ENCODE data around the gene GNG12.
A peak's percentile ranks its signal among the peaks of the same experiment; 100 is the strongest.

Gene GNG12

DNA sequence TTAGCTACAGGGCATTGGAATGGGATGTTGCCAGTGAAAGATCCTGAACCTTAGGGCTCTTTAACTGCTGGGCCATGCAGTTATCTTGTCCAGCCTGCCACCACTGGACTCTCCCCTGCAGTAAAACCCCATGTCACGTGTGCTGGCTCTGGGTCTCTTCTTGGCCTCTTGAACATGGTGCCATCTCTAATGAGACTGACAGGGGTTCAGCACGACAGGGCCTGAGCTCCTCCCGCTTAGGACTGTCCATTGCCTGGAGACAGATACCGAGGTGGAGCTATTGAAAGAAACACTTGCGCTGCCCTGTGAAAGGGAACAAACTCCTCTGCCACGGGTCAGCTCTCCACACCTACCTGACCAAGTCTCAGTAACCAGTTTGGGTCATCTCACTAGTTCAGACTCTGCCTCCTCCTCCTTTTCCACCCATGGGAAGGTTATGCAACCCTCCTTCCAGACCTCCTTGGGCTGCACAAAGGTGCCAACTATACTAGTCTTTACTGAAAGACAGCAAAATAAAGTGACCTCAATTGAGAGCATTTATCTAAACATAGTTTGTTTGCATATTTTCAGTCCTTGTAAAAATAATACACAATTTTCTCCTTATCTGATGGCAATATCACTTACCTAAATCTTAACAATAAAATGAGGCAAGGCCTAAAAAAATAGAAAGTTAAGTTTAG is 66.0 kb downstream of the GNG12 start:
- TF ChIP-seq, protein P1, sequence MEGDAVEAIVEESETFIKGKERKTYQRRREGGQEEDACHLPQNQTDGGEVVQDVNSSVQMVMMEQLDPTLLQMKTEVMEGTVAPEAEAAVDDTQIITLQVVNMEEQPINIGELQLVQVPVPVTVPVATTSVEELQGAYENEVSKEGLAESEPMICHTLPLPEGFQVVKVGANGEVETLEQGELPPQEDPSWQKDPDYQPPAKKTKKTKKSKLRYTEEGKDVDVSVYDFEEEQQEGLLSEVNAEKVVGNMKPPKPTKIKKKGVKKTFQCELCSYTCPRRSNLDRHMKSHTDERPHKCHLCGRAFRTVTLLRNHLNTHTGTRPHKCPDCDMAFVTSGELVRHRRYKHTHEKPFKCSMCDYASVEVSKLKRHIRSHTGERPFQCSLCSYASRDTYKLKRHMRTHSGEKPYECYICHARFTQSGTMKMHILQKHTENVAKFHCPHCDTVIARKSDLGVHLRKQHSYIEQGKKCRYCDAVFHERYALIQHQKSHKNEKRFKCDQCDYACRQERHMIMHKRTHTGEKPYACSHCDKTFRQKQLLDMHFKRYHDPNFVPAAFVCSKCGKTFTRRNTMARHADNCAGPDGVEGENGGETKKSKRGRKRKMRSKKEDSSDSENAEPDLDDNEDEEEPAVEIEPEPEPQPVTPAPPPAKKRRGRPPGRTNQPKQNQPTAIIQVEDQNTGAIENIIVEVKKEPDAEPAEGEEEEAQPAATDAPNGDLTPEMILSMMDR (IDR thresholded peaks at IDR 0.05), result no peak

DNA sequence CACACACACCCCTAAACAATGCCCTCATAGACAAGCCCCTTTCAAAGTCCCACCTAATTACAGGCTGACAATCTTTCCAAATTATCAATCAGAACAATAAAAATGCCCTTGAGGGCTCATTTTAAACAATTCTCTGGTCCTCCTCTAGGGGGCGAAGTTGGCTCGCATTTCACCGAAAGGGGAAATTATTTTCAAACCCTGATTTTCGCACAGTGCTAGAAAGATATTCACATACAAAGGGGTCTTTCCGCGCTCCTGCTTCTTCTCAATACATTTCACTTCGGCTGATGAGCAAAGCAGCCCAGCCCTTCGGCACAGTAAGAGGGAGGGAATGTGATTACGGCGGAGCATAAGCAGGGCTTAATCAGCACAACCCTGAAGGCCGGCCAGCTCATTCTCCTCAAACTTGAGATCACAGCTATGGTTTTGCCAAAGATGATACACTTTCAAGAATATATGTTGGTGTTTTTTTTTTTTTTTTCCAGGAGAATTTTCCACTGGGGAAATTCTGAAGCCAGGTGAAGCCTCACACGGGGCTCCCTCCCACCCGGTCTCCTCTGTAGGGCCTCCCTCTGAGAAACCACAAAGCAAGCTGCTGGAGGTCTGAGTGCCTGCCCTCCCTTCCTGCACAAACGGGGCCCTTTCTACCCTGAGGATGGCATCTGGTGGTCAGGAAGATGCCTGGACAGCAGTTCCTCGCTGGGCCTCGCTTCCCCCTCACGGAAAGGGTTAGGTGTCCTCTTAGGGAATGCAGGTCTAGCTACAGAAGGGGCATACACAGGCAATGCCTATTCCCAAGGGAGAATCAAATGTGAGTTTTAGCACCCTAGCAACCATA is 66.9 kb downstream of the GNG12 start:
- TF ChIP-seq, protein P1 (IDR thresholded peaks at IDR 0.05), result peak; percentile 76

DNA sequence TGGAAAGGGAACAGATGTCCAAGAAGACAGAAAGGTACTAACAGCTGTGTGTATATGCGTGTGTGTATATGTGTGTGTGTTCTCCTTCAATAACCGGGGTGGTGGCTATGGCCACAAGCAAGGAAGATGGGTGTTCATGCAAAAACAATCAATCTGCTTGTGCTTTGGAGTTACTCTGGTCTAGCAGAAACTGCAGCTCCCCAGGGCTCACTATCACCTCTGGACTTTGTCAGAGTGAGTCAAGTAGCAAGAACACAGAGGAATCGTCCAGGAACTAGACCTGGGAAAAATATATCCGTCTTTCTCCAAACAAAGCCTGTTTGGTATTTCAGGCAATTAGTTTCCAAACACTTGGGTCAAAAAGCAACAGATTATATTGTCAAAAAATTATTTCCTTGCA is 68.6 kb downstream of the GNG12 start:
- TF ChIP-seq, protein P1 (IDR thresholded peaks at IDR 0.05), result no peak

DNA sequence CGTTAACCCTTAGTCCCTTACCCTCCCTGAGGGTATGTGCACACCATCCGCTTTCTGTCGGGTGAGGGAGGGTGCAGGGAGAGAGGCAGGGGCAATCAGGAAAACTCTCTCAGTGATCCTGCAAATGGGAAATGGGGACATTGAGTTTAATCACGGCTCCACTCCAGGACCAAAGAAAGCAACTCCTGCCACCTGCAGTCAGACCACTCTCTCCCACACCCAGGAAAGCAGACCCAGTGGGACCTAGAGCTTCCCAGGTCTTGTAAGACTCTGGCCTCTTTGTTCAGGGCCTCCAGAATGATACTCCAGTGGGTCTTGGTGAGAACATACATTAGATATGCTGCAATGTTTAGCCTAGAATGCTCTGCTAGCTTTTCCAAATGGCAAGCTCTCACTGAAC is 71.5 kb downstream of the GNG12 start:
- TF ChIP-seq, protein P1 (IDR thresholded peaks at IDR 0.05), result no peak

DNA sequence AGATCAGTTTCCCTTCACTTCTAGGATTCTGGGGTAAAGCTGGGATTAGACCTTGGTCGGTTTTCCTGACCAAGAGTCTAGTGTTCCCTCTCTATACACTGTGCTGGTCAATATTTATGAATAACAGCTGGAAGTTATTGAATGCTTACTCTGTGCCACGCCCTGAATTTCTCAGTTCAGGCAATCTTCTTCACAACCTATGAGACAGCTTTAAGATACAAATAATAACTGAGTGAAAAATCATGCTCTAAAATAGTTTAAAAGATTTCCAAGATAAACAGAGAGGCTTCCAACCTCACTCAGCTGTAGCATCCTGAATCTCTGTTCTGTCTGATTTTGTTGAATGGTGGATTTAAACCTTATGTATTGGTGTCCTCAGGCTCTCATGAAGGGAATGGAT is 72.2 kb downstream of the GNG12 start:
- TF ChIP-seq, protein P1 (IDR thresholded peaks at IDR 0.05), result no peak

DNA sequence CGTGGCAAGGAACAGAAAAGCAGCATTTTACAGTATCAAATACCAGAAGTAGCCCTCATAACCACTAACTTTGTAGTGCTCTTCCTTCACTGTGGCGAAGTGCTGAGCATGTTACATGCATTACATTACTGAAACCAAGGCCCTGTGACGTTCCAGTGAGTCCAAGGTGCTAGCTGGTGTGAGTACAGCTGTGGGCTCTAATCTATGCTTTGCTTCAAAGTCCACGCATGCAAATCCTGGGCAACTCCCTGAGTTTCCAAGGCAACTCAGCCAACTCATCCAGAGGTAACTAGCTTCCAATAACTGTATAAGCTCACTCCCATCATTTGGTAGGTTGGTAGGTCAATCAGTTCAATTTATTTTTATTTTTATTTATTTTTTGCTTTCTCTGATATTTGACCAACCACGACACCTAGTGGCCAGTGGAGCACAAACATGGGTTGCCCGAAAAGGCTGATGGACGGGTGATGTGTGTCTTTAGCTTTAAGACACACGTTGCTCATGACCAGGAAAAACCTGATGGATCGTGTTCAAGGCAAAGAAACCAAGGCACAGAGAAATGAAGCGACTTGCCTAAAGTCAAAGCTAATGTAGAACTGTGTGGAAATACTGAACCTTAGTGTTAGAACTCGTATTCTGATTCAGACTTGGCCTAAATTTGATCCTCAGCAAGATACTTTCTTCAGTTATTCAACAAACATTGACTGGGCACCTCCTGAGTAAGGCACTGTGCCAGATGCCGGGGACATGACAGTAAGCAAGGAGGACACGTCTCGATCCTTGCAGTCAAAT is 73.0 kb downstream of the GNG12 start:
- TF ChIP-seq, protein P1 (IDR thresholded peaks at IDR 0.05), result peak; percentile 88

DNA sequence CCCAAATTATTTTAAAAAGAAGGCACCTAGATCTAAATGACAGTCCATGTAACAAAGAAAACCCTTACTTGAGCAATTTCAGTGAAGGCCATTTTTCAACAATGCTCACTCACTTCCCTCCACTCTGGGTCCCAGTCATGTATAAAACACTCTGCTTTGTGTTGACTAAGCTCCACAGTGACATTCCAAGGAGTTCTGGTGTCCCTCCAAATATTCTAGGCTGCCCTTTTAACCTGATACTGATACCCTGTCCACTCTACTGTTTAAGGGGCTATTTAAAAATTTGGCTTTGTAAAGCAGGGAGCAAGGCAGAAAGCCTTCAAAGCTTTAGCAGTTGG is 73.6 kb downstream of the GNG12 start:
- TF ChIP-seq, protein P1 (IDR thresholded peaks at IDR 0.05), result no peak
